ENCODE results near the gene NFATC3.
A peak's percentile ranks its signal among the peaks of the same experiment; 100 is the strongest.

NFATC3 gene

DNA sequence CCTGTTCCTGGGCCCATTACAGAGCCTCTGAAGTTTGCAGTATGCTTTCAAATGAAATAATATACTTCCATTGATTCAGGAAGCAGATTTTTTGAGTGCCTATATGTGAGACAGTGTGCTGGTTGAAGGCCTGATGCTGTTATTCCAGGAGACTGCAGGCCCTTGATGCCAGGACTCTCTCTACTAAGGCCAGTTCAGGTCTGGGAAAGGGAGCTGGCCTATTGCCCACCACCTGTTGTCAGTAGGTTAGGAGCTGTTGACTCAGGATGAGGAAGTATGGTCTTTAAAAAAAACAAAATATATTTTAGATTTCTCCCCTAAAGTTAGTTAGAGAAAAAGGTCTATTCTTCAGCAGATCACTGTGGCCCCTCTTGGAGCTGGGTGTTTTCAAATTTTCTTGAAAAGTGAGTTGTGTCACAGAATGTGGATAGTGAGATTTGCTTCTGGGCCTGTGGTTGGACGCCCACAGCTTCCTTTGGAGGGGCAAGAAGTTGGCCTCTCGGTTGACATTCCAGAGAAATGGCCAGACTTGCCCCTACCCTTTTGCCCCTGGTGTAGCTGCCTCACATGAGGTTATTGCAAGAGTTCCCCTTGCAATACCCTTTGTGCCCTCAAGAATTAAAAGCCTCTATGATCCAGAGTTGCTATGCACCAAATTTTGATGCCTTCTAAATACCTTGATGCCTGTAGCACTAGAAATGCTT lies 142.8 kb downstream of the NFATC3 start:
- Histone ChIP-seq H3K27ac (no peak overlapping the region), H3K4me3 (no peak overlapping the region)
- no peak for DNase-seq (ENCODE audit: low spot score)
- TF ChIP-seq, protein P1, sequence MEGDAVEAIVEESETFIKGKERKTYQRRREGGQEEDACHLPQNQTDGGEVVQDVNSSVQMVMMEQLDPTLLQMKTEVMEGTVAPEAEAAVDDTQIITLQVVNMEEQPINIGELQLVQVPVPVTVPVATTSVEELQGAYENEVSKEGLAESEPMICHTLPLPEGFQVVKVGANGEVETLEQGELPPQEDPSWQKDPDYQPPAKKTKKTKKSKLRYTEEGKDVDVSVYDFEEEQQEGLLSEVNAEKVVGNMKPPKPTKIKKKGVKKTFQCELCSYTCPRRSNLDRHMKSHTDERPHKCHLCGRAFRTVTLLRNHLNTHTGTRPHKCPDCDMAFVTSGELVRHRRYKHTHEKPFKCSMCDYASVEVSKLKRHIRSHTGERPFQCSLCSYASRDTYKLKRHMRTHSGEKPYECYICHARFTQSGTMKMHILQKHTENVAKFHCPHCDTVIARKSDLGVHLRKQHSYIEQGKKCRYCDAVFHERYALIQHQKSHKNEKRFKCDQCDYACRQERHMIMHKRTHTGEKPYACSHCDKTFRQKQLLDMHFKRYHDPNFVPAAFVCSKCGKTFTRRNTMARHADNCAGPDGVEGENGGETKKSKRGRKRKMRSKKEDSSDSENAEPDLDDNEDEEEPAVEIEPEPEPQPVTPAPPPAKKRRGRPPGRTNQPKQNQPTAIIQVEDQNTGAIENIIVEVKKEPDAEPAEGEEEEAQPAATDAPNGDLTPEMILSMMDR (IDR thresholded peaks at IDR 0.05), result no peak

DNA sequence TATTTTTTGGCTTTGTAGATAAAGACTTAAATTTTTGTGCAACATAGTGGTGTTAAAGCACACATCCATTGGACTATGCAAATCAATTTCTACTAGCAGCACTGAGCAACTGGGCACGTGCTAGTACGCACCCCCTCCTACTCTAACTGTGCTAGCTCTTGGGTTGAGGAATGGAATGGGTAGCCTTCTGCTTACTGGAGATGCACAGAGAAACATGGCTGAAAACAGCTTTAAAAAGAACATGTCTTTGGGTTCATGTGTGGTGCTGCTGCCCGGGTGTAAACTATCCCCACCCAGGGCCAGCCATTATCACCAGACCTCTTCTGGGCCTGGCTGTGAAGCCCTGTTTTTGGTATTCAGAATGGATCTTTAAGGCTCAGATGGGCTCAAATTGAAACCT lies 143.5 kb downstream of the NFATC3 start:
- TF ChIP-seq, protein P1 (IDR thresholded peaks at IDR 0.05), result no peak
- DNase-seq (ENCODE audit: low spot score), result no peak
- H3K4me3 ChIP-seq, result no peak overlapping the region
- no peak overlapping the region for H3K27ac ChIP-seq

DNA sequence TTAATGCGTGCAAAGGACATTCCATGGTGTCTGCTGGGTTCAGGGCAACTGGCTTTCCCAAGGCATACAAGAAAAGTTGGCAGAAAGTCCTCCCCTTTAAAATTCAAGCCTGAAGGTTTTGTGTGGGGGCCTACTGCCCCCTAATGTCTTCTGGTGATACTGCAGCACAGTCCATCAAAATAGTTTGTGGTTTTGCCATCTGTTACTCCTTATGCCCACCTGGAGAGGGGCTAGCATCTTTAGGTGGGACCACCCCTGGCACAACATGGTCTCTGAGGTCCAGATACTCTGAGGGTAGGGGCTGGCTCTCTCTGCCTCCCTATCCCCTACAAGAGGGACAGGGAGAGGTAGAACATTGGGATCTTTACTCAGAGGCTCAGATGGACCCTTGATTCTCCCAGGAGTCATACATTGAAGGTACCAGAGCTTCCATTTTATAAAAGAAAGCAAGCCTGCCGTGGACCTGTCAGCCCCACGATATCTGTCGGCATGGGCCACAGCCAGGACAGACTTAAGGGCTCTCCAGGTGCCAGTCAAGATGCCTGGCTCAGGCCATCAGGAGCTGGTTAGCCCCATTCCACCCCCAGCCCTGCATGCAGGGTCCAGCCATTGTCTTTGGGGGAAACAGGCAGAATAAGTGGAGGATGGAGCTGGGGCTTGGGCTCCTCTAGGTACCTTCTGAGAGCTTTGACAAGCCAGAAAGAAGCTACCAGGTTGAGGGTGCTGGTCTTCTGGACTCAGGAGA lies 144.4 kb downstream of the NFATC3 start:
- Histone ChIP-seq H3K4me3 (no peak overlapping the region), H3K27ac (no peak overlapping the region)
- no peak for DNase-seq (ENCODE audit: low spot score)
- TF ChIP-seq, protein P1 (IDR thresholded peaks at IDR 0.05), result peak; percentile 80

DNA sequence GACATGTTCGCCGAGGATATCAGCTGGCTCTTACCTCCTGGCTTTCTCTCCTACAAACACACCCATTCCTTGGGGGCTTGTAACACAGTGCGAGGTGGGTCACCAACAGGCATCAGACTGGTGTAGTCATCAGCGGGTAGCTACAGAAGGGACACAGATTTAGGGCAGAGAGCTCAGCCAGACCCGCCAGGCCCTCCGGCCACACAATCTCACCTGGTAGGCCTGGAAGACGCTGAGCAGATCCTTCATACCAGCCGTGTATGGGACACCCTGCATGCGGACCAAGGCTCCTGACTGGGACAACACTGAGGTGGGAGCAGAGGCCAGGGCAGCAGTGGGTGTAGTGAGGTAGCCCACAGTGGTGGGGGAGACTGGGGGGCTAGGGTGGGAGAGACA lies 145.0 kb downstream of the NFATC3 start:
- no peak for DNase-seq (ENCODE audit: low spot score)
- TF ChIP-seq, protein P1 (IDR thresholded peaks at IDR 0.05), result no peak
- Histone ChIP-seq H3K4me3 (no peak overlapping the region), H3K27ac (no peak overlapping the region)

DNA sequence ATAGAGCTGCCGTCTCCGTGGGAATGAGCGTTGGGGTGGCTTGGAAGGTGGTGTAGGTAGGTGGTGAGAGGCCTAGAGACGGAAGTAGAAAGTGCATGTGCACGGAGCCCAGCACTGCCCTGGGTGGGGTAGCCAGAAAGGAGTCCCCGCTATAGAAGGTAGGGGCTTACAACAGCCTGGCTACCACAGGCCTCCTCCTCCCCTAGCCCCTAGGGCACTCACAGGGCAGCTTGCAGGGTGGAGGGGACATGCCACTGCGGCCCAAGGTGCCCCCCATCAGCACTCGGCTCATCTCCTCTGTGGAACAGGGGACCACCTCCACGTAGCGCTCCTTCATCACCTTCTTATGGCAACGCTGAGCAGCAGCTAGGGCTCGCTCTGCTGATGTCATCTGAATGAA lies 145.8 kb downstream of the NFATC3 start:
- no peak overlapping the region for H3K4me3 ChIP-seq
- H3K27ac ChIP-seq, result no peak overlapping the region
- DNase-seq (ENCODE audit: low spot score), result no peak
- TF ChIP-seq, protein P1 (IDR thresholded peaks at IDR 0.05), result no peak

DNA sequence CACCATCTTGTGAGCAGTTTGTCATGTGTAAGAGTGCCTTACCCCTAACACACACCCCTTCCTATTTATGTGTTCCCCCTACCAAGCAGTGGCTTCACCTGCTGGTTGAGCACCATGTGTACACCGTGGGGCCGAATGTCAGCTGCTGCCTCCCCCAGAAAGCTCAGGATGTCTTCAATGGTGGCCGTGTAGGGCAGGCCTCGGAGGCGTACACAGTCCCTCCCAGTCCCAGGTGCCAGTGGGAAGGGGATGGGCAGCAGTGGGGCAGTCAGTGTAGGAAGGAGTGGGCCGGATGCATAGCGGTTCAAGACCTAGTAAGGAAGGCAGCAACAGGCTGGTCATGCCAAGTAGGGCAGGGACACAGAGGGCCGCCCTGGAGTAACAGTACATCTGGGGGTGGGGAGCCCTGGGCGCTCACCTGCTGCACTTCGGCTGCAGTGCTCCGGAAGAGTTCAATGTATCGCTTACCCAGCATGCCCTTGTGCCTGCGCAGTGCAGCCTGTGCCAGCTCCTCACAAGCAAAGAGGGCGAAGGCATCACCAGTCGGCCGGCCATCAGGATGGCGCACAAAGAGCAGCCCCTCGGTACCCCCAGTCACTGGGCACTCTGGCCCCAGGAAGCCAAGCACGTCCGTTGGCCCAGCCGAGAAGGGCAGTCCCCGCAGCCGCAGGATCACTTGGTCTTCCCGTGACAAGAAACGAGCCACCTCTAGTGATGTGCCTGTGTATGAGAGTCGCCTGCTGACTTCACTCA lies 146.4 kb downstream of the NFATC3 start:
- DNase-seq (ENCODE audit: low spot score), result no peak
- Histone ChIP-seq H3K27ac (no peak overlapping the region), H3K4me3 (no peak overlapping the region)
- TF ChIP-seq, protein P1 (IDR thresholded peaks at IDR 0.05), result no peak
